SK-MEL-5 (cell line): Measurements from ENCODE around the gene ZRANB3. TPM values are rescaled to one million over a fixed set of nuclear protein-coding genes. Genes with fewer than 3 reads are reported as not detected.
A peak's percentile ranks its signal among the peaks of the same experiment; 100 is the strongest.
"Not testable (repeated sequence)": the region's sequence is repeated elsewhere in the genome, so short reads cannot be mapped to it uniquely, and the experiment has no call there.

ENCODE experiments used
- DNase-seq: peaks from one replicate; pipeline ENCODE4 v3.0.0-alpha.2; 2016; ENCODE audit warnings: low read depth, low spot score
- in situ Hi-C: cut with HindIII; loops from 2 replicates; pipeline ENCODE4 v1.10.0; 2016; ENCODE audit warnings: low sequenced_read_pairs, high pct_unique_total_duplicates, low pct_unique_long_range_greater_than_20kb
- polyA plus RNA-seq, 2 experiments: library from polyadenylated mRNA; depleted of rRNA; stranded (reverse); fragments of >200 nt; gene quantifications; 2 replicates each; pipeline ENCODE4 v1.2.3, GENCODE V29; 2015
- total RNA-seq: library from RNA; depleted of rRNA; stranded (reverse); fragments of >200 nt; shearing (Covaris generic); gene quantifications from 2 replicates; pipeline ENCODE4 v1.2.3, GENCODE V29; 2014; rRNA removed

Gene ZRANB3
- 6.9 and 9.7 TPM in 2 replicates for total RNA-seq
- polyA plus RNA-seq (2015; cell fraction: cytosol; rRNA removed) = 3.5 and 5.1 TPM in 2 replicates
- 2.8 and 3.2 TPM in 2 replicates for polyA plus RNA-seq (2015; cell fraction: nucleus; rRNA removed)

DNA sequence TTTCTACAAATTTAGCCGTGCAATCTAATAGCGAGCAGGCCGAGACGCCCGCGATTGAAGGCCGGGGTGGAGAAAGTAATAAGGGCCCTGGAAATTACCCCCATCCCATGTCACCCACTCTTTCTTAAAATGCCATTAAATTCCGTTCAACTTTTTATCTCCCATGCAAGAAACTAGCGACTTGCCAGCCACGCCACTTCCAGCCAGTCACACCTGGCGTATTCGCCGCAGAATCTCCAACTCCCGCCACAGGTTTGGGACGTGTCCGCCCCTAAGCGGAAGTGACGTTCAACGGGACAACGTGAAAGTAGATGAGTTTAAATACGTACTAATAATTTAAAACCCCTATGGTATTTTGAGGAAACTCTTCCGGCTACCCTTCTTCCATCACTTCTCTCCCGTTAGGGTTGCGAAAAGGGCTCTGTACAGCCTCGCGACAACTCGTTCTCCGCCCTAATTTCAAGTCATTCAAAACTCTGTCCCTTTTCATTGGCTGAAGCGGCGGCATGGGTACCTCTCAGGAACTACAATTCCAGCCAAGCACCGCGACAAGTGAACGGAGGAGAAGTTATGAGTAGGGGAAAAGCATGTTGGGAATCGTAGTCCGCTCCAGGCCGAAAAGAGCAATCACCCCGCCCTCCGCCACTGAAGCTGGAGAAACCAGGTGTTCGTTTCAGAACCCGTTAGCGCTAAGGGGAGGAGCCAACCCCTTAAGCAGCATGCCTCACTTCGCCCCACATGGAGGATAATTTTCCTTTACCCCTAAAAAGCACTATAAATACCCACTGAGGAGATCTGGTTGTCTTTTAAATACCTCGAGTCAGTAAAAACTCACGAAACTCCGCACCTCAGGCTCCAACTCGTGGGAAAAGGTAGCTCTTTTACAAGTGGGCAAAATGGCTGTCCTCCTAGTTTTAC, at the start of gene ZRANB3:
TSS of gene ZRANB3 (minus strand) at position 906 of the 918 bp plus-strand sequence.
- in situ Hi-C loops = no loop called here
- peak; percentile 98 for DNase-seq

DNA sequence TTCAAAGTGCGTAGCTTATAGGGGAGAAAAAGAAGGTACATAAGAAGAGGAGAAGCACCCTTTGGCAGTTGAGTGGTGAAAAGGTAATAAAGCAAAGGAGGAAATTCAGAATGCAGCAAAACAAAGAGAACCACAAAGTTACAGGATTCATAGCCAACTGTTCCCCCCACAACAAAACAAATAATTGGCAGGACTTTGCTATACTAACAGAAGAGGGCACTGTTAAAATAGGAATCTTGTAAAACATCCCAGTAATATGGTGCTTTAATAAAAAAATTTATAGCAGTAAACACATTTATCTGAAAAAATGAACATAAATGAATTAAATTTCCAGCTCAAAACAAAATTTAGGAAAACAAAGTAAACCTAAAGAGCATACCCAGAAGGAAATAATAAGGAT, 42.6 kb upstream of the ZRANB3 start:
- in situ Hi-C loops = no loop called here

DNA sequence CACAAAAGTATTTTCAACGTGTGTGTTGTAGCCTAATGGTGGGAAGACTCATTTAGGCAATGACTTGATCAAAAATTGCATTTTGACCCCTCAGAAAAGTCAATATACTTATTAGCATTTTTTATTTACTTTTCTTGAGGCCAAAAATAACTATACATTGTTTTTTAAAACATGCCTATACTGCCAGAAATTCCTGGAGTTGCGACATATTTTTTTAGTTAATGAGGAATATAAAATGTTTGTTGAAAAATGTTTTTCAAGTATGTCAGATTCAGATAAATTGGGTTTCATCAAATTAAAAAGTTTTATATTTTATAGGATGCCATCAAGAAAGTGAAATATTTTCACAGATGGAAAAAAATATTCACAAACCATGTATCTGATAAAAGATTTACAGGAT, 39.9 kb upstream of the ZRANB3 start:
- no peak for DNase-seq
- in situ Hi-C loops = no loop called here

More for the DNA sequence above, 42.6 kb upstream of the ZRANB3 start:
- no peak for DNase-seq

DNA sequence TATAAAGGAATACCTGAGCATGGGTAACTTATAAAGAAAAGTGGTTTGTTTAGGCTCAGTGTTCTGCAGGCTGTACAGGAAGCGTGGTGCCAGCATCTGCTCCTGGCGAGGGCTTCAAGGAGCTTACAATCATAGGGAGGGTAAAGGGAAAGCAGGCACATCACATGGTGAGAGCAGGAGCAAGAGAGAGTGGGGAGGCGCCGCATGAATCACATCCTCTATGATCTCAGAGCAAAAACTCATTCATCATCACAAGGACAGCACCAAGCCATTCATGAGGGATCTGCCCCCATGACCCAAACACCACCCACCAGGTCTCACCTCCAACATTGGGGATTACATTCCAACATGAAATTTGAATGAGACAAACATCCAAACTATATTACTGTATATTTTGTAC, 32.8 kb upstream of the ZRANB3 start:
- peak; percentile 3 for DNase-seq
- in situ Hi-C loops = no loop called here

DNA sequence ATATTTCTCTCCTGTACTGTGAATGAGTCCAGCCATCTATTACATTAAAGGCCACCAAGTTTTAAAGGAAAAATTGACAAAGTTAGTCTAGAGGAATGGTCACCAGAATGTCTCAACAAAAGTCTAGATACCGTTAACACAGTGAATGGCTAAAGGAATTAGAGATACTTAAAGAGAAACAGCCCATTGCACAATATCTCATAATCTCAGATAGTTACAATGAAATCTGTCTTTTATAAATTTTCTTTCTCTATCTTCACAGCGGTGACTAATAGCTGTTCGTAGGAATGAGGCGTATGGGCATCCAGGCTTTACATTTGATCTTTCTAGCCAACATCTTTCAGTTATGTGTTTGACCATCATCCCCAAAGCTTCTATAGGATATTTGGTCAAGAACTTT, 30.9 kb upstream of the ZRANB3 start:
- DNase-seq = no peak
- in situ Hi-C loops = no loop called here

DNA sequence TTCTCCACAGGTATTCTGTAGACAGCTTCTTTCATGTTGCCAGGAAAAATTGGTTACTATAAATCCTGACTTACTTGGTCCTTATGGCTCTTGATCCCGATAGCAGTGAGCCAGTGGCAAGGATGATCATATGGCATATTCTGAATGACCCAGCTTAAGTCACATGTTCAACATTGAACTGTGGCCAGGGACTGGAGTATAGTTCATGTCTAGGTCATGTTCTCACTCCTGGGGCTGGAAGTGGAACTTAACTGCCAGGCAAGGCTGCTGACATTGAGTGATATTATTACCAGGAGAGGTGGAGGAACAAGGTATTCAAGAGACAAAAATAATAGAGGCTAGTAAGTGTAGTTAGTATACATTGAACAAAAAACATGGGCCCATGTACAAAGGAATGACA, 26.5 kb upstream of the ZRANB3 start:
- in situ Hi-C loops = no loop called here
- DNase-seq = no peak

DNA sequence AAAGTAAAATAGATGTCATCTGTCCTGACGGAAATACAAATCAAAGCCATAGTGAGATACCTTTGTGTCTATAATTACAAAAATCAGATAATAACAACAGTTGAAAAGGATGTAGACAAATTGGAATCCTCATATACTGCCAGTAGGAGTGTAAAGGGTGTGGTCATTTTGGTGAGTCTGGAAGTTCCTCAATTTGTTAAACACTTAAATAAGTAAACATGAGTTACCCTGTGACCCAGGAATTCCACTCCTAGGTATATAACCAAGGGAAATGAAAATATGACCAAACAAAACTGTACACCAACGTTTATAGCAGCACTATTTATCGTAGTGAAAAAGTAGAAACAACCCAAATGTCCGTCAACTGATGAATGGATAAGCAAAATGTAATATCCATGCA, 24.3 kb upstream of the ZRANB3 start:
- DNase-seq = no peak
- in situ Hi-C loops = no loop called here

DNA sequence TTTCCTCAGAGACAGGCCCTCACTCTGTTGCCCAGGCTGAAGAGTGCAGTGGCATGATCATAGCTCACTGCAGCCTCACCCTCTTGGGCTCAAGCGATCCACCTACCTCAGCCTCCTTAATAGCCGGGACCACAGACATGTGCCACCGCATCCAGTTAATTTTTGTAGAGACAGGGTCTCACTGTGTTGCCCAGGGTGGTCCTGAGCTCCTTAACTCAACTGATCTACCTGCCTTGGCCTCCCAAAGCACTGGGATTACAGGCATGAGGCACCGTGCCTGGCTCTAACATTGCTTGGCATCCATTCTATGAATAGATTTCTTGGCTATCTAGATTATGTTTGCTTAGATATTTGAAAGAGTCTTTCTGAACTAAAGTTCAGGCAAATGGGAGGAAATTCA, 21.9 kb upstream of the ZRANB3 start:
- DNase-seq = no peak
- in situ Hi-C loops = no loop called here

DNA sequence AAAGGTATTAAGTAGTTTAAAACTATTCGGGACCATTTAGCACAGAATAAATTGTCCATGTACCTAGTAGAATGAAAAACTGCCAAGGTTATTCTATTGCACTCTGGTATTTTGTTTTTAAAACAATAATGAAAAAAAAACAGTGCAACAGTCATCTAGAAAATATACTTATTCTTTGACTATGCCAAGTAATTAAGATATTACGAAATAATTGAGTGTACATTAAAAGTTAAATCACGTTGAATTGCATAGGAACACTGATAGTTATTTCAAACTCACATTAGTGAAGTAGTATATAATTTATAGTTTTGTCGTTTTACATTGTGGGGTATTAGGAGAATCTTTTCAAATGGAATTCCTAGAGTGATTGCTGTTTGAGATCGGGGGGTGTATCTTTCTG, 20.3 kb upstream of the ZRANB3 start:
- no peak for DNase-seq
- in situ Hi-C loops = no loop called here

DNA sequence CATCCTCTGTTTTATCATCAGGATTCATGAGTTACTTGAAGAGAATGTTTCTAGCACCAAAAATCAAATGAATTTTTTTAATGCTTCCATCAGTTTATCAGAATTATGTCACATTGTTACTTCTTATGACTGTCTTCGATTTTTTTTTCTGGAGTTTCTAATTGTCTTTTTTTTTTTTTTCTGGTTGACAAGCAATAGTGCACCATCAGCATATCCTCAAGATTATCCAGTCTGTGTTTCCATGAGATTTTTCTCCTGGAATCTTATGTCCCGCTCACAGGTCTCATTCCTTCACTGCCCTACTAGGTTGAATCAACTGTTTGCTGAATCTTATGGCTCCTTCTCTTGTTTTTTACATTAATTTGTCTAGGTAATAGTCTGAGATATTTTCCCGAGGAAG, 16.3 kb upstream of the ZRANB3 start:
- DNase-seq = no peak

DNA sequence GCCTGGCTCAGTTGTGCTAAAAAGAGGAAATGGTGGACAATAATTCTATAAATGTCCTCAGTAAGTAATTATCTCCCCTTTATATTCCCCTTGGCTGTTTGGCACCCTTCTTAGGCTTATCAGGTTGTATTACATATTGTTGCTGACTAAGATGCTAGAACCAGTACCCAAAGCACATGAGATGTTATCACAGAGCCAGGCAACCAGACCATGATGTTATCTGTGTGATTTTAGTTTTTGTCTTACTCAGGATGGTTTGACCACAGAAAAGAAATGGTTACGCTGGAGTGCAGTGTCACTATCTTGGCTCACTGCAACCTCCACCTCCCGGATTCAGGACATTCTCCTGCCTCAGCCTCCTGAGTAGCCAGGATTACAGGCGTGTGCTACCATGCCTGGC, 15.4 kb upstream of the ZRANB3 start:
- DNase-seq = no peak
- in situ Hi-C loops = no loop called here

More for the DNA sequence above, 16.3 kb upstream of the ZRANB3 start:
- in situ Hi-C loops = no loop called here

DNA sequence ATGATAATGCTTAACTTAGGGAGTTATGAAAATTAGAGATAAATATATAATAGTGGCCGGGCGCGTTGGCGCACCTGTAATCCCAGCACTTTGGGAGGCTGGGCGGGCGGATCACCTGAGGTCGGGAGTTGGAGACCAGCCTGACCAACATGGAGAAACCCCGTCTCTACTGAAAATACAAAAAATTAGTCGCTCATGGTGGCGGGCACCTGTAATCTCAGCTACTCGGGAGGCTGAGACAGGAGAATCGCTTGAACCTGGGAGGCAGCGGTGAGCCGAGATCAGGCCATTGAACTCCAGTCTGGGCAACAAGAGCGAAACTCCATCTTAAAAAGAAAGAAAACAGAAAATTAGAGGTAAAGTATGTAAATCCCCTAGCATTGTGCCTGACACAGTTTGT, 2.5 kb upstream of the ZRANB3 start:
- in situ Hi-C loops, DNase-seq: not testable (repeated sequence)

DNA sequence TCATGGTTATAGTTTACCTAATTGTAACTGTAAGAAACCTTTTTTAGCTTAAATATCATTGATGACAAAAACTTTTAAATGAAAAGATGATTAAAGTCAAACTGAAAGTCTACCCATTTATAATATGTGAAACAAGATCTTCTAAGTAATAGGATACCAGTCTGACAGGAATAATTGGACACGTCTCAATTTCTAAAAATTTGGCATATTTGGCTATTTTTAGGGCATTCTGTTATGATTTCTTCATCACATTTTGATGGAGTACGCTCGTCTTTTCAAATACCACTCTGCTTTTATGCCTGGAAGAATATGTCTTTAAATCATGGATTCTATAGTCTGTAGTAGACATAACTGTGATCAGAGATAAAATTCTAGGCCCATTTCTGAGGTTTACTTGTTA, 1.6 kb upstream of the ZRANB3 start:
- in situ Hi-C loops = no loop called here
- no peak for DNase-seq

DNA sequence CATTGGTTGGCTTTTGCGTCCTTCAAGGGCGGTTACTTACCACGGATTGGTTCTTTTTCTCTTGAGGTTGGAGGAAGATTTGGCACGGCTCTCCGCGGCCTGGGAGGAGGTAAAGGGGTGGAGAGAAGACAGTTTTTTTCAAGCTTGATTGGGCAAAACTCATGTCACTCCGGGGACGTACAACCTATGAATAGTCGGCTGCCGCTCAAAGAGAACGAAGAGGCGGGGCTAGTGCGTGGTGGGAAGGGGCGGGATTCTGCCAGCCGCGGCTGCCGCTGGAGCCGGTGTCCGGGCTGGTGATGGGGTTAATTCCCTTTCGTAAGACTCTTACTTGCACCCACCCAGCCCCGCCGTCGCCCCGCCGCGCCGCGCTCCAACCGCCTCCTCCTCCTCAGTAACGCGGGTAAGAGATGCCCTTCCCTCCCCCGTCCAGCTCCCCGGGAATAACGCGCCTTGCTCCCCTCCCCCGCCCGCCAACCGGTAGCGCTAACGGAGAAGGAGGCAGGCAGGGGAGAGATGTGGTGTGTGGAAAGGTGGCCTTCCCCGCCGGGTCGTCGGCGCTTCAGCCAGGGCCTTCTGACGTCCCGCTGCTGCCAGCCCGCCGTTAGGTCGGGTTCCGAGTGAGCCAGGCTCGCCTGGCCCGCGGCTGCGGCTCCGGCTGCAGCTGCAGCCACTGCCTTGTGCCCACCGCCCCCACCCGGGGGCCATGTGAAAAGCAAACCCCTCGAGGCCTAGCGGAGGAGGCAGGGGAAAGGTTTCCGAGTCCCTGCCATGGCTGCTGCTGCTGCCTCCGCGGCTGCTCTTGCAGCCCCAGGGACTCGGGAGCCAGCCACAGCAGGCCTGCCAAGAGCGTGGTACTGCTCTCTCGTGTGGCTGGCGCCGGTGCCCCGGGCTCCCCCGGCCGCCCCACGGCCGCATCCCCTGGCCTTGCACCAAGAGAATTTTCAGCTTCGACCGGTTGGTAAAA, 496 bp upstream of the ZRANB3 start, which contains the start of gene R3HDM1:
TSS of gene R3HDM1 (plus strand) at position 254 of the 967 bp plus-strand sequence. CDS start 73,362 bp downstream, outside the sequence.
- in situ Hi-C loops = no loop called here
- DNase-seq = peak; percentile 100

DNA sequence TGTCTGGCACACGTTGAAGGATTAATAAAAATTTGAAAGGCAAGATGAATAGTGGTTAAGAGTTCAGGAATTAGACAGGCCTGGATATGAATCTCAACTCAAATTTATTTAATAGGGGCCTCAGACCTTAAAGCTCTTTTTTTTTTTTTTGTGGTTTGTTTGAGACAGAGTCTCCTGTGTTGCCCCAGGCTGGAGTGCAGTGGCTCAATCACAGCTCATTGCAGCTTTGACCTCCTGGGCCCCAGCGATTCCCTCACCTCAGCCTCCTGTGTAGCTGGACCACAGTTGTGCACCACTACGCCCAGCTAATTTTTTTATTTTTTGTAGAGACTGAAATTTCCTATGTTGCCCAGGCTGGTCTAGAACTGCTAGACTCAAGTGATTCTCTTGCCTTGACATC, 3.0 kb downstream of the ZRANB3 start:
- in situ Hi-C loops = no loop called here
- DNase-seq = no peak

DNA sequence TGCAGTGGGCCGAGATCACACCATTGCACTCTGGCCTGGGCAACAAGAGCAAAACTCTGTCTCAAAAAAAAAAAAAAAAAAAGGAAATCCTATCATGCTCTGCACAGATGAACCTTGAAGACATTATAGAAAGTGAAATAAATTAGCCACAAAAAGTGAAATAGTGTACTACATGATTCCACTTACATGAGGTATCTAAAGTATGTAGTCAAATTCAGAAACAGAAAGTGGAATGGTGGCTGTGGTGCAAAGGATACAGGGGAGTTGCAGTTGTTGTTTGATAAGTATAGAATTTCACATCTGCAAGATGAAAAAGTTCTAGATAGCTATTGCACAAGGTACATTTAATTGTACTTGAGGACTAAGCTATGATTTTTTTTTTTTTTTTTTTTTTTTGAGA, 5.2 kb downstream of the ZRANB3 start:
- in situ Hi-C loops = no loop called here
- no peak for DNase-seq

DNA sequence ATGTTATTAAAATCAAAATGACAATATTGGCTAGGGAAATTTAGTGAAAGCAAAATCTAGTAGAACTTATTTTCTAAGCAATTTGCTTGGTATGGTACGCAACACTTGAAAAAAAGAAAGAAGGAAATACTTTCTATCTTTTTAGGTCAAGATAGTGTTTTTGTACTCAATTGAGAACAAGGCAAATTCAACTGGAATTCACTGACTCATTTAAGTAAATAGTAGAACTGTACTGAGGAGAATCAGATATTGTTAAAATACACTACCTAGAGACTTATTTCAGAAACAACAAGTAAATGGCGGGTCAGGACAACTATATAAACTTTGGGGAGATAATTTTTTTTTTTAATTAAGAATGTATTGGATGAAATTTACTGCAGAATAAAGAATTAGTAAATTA, 18.9 kb downstream of the ZRANB3 start:
- DNase-seq = no peak
- in situ Hi-C loops = no loop called here

DNA sequence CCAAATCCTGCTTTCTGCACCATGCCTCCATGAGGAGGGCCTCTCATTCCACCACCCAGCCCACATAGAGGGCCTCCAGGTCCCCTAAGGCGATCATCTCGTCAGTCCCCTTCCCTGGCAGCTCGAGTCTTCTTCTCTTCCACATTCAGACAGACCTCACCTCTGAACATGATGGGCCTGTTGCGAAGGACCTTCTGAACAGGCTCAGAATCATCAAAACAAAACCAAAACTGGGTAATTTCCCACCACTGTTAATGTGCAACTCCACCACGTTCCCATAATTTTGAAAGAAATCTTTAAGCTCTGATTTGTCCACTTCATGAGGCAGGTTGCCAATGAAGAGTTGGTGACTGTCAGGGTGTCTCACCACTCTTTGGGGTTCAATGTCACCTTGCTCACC, 20.4 kb downstream of the ZRANB3 start:
- no peak for DNase-seq
- in situ Hi-C loops = no loop called here
